Suprapubic skin (tissue), 4 donors: ENCODE data around the gene LHX5. TPM values are rescaled to one million over a fixed set of nuclear protein-coding genes. Genes with fewer than 3 reads are reported as not detected.

Experiments
- DNase-seq, 2 donors: peaks; one replicate each; pipeline ENCODE4 v3.0.0-alpha.2; 2019; ENCODE audit warnings: low spot score in 2 of 2
- H3K27ac ChIP-seq: fragments of 200-600 bp; sonication (generic); one replicate; pipeline ENCODE4 v1.5.1; 2019
- H3K27me3 ChIP-seq: fragments of 200-600 bp; sonication (generic); one replicate; pipeline ENCODE4 v1.5.1; 2019
- H3K36me3 ChIP-seq: fragments of 200-600 bp; sonication (generic); one replicate; pipeline ENCODE4 v1.5.1; 2019
- H3K4me1 ChIP-seq: fragments of 200-600 bp; sonication (generic); one replicate; pipeline ENCODE4 v1.5.1; 2019
- H3K4me3 ChIP-seq: fragments of 200-600 bp; sonication (generic); one replicate; pipeline ENCODE4 v1.5.1; 2019; ENCODE audit warnings: mild to moderate bottlenecking
- H3K9me3 ChIP-seq: fragments of 200-600 bp; sonication (generic); one replicate; pipeline ENCODE4 v1.5.1; 2019
- CTCF ChIP-seq, 2 donors: fragments of 200-600 bp in 1 of 2; fragments of 450-650 bp in 1 of 2; sonication (generic) in 1 of 2; IDR thresholded peaks; one replicate each; pipeline ENCODE4 v1.5.1; 2016 to 2019; ENCODE audit warnings: antibody characterized with exemption in 2 of 2, mild to moderate bottlenecking in 1 of 2, moderate library complexity in 1 of 2
- EP300 ChIP-seq: sonication (generic); formaldehyde crosslinking; IDR thresholded peaks from one replicate; pipeline ENCODE4 v1.6.1; 2017; ENCODE audit warnings: antibody characterized with exemption
- POLR2A ChIP-seq, 2 donors: fragments of 450-650 bp; IDR thresholded peaks; one replicate each; pipeline ENCODE4 v1.6.1; 2017; ENCODE audit warnings: antibody characterized with exemption in 2 of 2, mild to moderate bottlenecking in 2 of 2, moderate library complexity in 2 of 2
- POLR2AphosphoS5 ChIP-seq, 3 donors: sonication (generic); formaldehyde crosslinking; IDR thresholded peaks; one replicate each; pipeline ENCODE4 v1.6.1; 2017; ENCODE audit warnings: antibody characterized with exemption in 3 of 3
- WGBS: methylation state at CpG from one replicate; pipeline ENCODE4 v1.1.5; 2018; 5-methylcytosine and 5-hydroxymethylcytosine counted together
- total RNA-seq, 4 donors: library from RNA; depleted of rRNA; stranded (reverse); fragments of >200 nt; gene quantifications; one replicate each; pipeline ENCODE4 v1.1.0, GENCODE V29; 2016

The LHX5 gene
- total RNA-seq, 4 donors from 2014 or later = not detected

- no peaks in the 10 kb centered on the region for H3K4me1 ChIP-seq
- H3K4me3 ChIP-seq = no peak overlapping the region
- H3K27ac ChIP-seq = no peak overlapping the region
- WGBS = 46% methylated on average over 4 of the region's 4 CpGs
- no peaks in the 10 kb centered on the region for H3K9me3 ChIP-seq
- no peak for DNase-seq
- TF ChIP-seq EP300 (no peak), CTCF (IDR thresholded peaks at IDR 0.05) (no peak), POLR2A (IDR thresholded peaks at IDR 0.05) (no peak), POLR2AphosphoS5 (IDR thresholded peaks at IDR 0.05) (no peak)
- H3K27me3 ChIP-seq = peaks cover 46% of the 10 kb centered on the region
- no peaks in the 10 kb centered on the region for H3K36me3 ChIP-seq
Observed at GRCh38 chr12:113439301-113439597, 32.4 kb downstream of the LHX5 start.

GRCh38 chr12:113438523-113439300 is 33.0 kb downstream of the LHX5 start:
- Histone ChIP-seq H3K27ac (no peak overlapping the region), H3K4me1 (no peaks in the 10 kb centered on the region), H3K27me3 (peaks cover 41% of the 10 kb centered on the region), H3K36me3 (no peaks in the 10 kb centered on the region), H3K4me3 (no peak overlapping the region), H3K9me3 (no peaks in the 10 kb centered on the region)
- 86% methylated on average over 4 of the region's 4 CpGs for WGBS
- DNase-seq = no peak
- TF ChIP-seq EP300 = no peak
- TF ChIP-seq POLR2A (IDR thresholded peaks at IDR 0.05) = no peak

DNA sequence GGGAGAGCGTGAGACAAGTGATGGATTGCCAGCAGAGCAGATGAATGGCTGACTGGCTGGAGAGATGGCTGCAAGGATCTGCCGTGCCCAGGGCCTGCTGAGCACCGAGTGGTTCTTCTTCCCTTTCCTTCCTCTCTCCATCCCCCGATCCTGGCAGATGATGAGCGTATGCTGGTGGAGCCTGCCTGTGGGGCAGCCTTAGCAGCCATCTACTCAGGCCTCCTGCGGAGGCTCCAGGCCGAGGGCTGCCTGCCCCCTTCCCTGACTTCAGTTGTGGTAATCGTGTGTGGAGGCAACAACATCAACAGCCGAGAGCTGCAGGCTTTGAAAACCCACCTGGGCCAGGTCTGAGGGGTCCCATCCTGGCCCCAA is 34.0 kb downstream of the LHX5 start:
- Histone ChIP-seq H3K9me3 (no peaks in the 10 kb centered on the region), H3K36me3 (no peaks in the 10 kb centered on the region), H3K4me1 (no peaks in the 10 kb centered on the region), H3K27me3 (peaks cover 33% of the 10 kb centered on the region), H3K27ac (no peak overlapping the region), H3K4me3 (no peak overlapping the region)
- 59% methylated on average over 7 of the region's 9 CpGs for WGBS
- TF ChIP-seq POLR2A (IDR thresholded peaks at IDR 0.05) = no peak
- no peak for TF ChIP-seq EP300
- no peak for TF ChIP-seq CTCF (IDR thresholded peaks at IDR 0.05)
- no peak for TF ChIP-seq POLR2AphosphoS5 (IDR thresholded peaks at IDR 0.05)
- DNase-seq = no peak

- no peak for DNase-seq
- WGBS = 83% methylated on average over 6 of the region's 6 CpGs
- peaks cover 30% of the 10 kb centered on the region for H3K27me3 ChIP-seq
- H3K9me3 ChIP-seq = no peaks in the 10 kb centered on the region
- H3K36me3 ChIP-seq = no peaks in the 10 kb centered on the region
- H3K4me1 ChIP-seq = no peaks in the 10 kb centered on the region
- TF ChIP-seq CTCF (IDR thresholded peaks at IDR 0.05) = no peak
- H3K4me3 ChIP-seq = no peak overlapping the region
- no peak overlapping the region for H3K27ac ChIP-seq
Observed at GRCh38 chr12:113436993-113437728, 34.5 kb downstream of the LHX5 start.

GRCh38 chr12:113436586-113436985 is 35.1 kb downstream of the LHX5 start:
- TF ChIP-seq EP300 (no peak), POLR2AphosphoS5 (IDR thresholded peaks at IDR 0.05) (no peak), POLR2A (IDR thresholded peaks at IDR 0.05) (no peak), CTCF (IDR thresholded peaks at IDR 0.05) (no peak)
- Histone ChIP-seq H3K4me1 (no peaks in the 10 kb centered on the region), H3K9me3 (no peaks in the 10 kb centered on the region), H3K27me3 (peaks cover 24% of the 10 kb centered on the region), H3K4me3 (no peak overlapping the region), H3K27ac (no peak overlapping the region), H3K36me3 (no peaks in the 10 kb centered on the region)
- WGBS = no CpG with 5 or more reads among the region's 6 CpGs
- DNase-seq = no peak
